HG03095 (cell line): ENCODE data around the gene INIP.
"Not testable (repeated sequence)": the region's sequence is repeated elsewhere in the genome, so short reads cannot be mapped to it uniquely, and the experiment has no call there.

Experiments used
- ATAC-seq: cut with Tn5 transposase; IDR thresholded peaks from one replicate; pipeline ENCODE4 v1.9.1; 2021; ENCODE audit warnings: moderate library complexity; ENCODE audit not compliant: unreplicated experiment

The INIP gene

DNA sequence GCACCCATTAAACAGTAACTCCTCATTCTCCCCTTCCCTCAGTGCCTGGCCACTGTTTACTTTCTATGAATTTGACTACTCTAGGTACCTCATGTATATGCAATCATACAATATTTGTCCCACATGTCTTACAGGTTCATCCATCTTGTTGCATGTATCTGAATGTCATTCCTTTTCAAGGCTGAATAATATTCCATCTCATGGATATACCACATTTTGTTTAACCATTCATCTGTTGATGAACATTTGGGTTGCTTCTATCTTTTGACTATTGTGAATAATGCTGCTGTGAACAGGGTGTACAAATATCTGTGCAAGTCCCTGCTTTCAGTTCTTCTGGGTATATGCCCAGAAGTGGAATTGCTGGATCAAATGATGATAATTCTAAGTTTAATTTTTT is 40.9 kb downstream of the INIP start:
- ATAC-seq, result no peak

DNA sequence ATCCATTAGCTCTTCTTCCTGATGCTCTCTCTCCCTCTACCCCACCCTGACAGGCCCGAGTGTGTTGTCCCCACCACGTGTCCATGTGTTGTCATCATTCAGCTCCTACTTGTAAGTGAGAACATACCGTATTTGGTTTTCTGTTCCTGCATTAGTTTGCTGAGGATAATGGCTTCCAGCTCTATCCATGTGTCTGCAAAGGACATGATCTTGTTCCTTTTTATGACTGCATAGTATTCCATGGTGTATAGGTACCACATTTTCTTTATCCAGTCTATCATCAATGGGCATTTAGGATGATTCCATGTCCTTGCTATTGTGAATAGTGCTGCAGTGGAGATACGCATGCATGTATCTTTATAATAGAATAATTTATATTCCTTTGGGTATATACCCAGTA is 44.7 kb downstream of the INIP start:
- ATAC-seq, result not testable (repeated sequence)

DNA sequence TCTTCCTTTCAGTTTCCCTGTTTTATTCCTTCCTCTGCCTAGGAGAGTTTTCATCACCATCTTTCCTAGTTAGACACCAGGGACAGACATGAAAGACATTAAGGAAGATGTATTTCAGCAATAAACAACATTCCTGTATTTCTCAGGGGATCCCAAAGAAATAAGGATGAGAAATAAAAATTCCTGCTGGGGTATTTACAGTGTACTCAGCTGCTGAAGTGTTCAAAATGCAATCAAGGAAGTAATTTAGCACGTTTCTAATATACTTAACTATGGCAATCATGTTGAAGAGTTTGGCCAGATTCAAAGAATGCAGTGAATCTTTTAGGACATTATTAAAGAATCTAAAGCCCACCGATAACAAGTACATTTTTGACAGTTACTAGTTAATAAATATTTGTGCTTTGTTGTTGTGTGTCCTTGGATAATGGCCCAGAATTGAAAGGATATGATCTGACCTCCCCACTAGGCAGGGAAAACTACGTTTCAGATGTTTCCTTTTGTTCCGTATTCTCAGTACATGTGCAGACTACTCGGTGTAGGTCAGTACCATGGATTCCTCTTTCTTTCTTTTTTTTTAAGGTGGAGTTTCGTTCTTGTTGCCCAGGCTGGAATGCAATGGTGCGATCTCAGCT is 46.8 kb downstream of the INIP start:
- no peak for ATAC-seq

DNA sequence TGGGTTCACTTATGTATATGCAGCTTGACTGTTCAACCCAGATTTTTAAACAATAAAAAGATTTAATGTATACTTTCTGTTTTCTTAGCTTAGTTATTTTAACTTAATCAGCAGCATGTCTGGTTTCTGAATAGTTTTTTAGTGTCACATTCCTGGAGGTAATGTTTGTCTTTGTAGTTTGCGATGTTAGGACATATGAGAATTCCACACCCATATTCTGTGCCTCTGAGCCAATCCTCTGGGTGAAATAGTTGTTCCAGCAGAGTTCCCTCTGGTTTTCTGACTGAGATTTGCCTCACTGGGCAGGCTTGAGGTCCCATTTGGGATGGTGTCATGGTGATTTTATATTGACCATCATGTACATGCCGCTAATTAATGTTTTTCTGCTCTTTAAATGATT is 48.6 kb downstream of the INIP start:
- ATAC-seq, result no peak

DNA sequence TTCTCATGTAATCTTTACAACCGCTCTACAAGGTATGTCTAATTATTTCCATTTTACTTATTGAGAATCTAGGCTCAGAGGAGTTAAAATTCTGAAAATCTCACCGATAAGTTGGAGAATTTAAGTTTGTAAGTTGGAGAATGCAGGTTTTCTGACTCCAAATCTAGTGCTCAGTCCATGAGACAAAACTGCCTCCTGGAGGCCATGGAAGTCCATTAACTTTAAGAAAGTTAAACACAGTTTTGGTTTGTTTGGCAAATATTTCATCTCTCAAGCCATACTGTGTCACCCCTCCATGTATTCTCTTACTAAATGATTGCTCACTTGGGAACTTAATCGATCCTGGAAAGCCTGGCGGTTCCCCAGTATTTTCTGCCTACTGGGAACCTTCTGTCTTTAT is 52.6 kb downstream of the INIP start:
- no peak for ATAC-seq

DNA sequence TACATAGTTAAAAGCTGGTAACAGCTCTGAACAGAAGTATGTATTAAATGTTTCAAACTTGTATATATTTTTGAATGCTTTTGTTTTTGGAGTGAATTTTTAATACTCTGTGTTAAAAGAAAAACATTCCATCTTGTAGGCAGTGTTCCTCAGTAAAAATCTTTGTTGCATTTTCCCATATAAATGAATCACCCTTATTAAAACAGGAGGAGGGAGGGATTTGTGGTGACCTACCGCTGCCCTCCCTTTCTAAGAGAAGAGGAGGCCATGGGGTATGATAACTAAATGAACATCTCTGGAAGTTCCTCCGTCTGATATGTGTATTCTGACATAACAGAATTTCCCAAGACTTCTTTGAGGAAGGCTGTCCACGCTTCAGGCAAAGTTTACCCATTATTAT is 53.4 kb downstream of the INIP start:
- ATAC-seq, result no peak

DNA sequence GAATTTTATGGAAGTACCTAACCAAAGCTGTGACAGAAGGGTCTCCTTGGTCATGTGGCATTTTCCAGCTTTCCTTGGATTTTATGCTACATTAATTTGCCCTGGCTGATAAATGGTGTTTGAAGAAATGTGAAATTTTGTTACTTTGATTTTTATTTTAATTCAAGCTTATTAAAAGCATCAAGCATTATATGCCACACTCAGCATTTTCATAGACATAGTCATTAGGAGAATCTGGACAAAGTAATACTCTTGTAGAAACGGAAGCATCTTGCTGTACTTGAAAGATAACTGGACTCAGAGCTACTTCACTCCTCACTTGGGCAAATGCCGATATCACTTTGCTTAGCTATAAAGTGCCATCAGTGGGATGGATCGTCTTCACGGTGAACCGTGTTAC is 54.2 kb downstream of the INIP start:
- ATAC-seq, result no peak

DNA sequence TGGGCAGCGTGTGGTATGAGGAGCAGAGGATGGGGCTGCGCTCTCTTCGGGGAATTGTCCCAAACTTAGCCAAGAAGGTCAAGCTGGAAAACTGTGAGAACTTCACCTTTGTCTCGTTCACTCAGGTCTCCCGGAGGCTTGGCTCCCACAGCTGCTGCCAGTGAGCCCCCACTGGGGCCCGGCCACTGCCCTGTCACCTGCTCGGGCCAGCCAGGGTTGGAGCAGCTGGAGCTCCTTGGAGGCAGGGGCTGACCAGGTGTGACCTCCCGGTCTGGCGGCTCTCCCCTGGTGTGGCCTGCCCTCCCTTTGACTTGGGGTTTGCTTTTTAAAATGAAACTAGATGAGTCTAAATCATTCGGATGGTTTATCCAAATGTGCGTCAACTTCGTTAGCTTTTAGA is 58.0 kb downstream of the INIP start:
- ATAC-seq, result no peak

DNA sequence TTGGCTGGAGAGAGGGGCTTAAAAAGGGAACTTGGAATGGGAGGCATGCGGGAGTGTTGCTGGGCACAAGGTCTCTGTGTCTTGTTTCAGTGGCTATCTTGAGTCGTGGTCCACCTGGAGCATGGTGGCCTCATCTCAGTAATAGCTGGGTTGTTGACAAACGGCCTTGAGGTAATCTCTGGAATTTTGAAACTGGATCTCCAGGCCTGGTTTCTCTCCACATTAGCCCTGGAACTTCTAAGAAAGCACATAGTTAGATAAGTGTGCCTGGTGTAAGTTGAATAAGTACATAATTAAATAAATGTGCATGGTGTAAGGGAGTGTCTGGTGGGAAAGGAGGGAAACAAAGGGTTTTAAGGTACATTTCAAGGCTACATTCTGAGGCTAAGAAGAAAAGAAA is 62.2 kb downstream of the INIP start:
- ATAC-seq, result no peak

DNA sequence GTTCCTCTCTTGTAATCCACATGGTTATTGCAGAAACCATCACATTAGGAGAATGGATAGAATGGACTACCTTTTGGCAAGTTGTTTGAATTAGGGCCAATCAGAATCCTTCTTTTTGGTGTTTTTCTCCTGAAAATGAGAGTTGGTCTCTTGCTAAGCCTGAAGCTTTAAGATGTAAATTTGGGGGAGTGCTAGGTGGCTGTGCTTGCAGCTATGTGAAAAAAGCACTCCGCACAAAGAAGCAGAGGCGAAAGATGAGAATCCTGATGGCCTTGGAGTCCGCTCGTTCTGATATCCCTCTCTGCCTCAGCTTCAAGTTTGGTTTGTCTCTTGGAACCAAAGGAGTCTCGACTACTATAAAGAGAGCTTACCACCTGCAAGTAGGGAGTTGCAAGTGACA is 63.6 kb downstream of the INIP start:
- no peak for ATAC-seq

DNA sequence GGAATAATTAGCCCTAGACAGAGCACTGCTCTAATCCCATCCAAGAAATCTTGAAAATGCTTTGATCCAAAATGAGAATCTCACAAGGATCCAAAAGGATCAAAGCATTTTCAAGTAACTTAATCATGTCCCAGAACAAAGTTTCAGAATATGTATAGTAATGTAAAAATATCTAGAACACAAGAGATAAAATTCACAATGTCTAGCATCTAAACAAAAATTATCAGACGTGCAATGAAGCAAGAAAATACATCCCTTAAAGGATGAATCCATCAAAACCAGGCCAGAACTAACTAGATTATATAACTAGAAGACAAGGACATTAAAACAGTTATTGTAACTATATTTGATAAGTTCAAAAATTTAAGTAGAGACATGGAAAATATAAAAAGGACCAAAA is 69.3 kb downstream of the INIP start:
- ATAC-seq, result no peak

DNA sequence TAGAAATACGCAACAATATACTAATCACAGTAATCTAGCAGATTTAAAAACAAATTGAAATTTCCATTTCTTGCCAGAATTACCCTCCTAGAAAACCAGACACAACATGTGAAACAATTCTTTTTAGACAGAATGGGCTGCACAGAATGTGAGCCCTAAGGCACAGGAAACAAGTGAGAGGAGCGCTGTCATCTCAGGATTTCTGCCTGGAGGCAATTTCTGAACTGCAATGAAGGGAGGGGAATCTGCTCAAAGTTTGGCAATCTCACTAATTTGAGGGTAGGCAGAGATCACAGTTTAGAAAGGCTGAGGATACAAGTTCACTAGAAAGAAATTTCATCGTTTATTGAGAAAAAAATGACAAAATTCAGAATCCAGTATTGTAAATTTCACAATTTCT is 70.3 kb downstream of the INIP start:
- no peak for ATAC-seq

DNA sequence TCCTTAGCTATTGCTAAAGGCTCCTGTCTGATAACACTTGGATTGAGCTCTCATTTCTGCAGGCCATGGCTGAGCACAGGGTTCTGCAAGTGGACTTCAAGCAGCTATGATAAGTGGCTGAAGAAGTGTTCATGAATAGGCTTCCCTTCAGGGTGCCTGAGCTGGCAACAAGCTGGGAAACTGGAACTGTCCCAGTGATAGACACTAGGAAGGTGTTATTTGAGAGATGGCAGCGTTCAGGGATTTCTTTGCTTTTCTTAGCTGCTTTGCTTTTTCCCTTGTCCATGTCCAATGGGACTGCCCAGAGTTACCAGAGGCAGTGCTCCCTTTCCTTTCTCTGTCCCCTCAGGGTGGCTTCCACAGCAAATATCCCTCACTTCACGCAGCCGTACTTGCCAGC is 75.8 kb downstream of the INIP start:
- ATAC-seq, result no peak

DNA sequence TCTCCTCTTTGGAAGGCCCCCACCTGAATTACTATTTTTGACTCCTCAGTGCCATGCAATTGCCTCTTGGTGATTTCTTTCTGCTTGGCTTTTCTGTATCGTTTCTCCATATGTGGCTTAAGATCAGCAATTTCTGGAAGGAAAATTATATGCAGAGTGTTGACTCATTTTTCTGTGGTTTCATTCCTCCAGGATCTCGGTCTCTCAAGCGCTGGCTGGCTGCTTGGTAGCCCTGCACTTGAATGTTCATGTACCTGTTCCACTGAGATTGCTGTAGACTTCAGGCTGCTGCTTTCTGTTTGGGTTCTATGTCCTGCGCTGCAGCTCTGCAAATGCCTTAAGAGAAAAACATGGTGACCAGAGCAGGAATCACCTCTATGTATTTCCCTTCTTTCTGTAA is 77.6 kb downstream of the INIP start:
- ATAC-seq, result no peak
